Transverse colon (tissue), 4 donors: ENCODE data around the gene XYLT1.

Source experiments
- CTCF ChIP-seq, 5 experiments: fragments of 200-600 bp in 3 of 5; fragments of 450-650 bp in 2 of 5; sonication (generic) in 3 of 5; IDR thresholded peaks; 1 replicate in 2 of 5; 2 replicates in 3 of 5; pipeline ENCODE4 v1.5.1; 2016 to 2017; ENCODE audit warnings: antibody characterized with exemption in 5 of 5, inconsistent platforms in 3 of 5, mild to moderate bottlenecking in 2 of 5, moderate library complexity in 1 of 5
- EP300 ChIP-seq: sonication (generic); formaldehyde crosslinking; IDR thresholded peaks from one replicate; pipeline ENCODE4 v1.6.1; 2017; ENCODE audit warnings: antibody characterized with exemption, low read depth
- POLR2A ChIP-seq: fragments of 450-650 bp; IDR thresholded peaks from one replicate; pipeline ENCODE4 v1.6.1; 2016; ENCODE audit warnings: antibody characterized with exemption, mild to moderate bottlenecking, moderate library complexity
- POLR2AphosphoS5 ChIP-seq, 3 donors: sonication (generic); formaldehyde crosslinking; IDR thresholded peaks; one replicate each; pipeline ENCODE4 v1.6.1; 2016; ENCODE audit warnings: antibody characterized with exemption in 3 of 3

GRCh38 chr16:17510567-17510966, 39.8 kb upstream of the XYLT1 start:
- no peak for TF ChIP-seq POLR2AphosphoS5 (IDR thresholded peaks at IDR 0.05)
- TF ChIP-seq CTCF (IDR thresholded peaks at IDR 0.05): no peak
- no peak for TF ChIP-seq POLR2A
- no peak for TF ChIP-seq EP300
